Brain microvascular endothelial cell (primary cell): ENCODE data around the gene ANAPC15.

ENCODE experiments used
- DNase-seq: peaks from one replicate; pipeline ENCODE4 v3.0.0-alpha.2; 2020
- H3K27ac ChIP-seq: fragments of 250-450 bp; sonication (Bioruptor Pico); 2 replicates; pipeline ENCODE4 v1.5.1; 2020; ENCODE audit warnings: mild to moderate bottlenecking, moderate library complexity
- H3K27me3 ChIP-seq: fragments of 250-450 bp; sonication (Bioruptor Pico); replicated peaks from 2 replicates; pipeline ENCODE4 v1.5.1; 2020; ENCODE audit warnings: mild to moderate bottlenecking
- H3K36me3 ChIP-seq: fragments of 250-450 bp; sonication (Bioruptor Pico); replicated peaks from 2 replicates; pipeline ENCODE4 v1.5.1; 2020; ENCODE audit warnings: mild to moderate bottlenecking
- H3K4me3 ChIP-seq: 2 replicates; pipeline ENCODE4 v1.5.1; 2011; ENCODE audit warnings: low read depth, mild to moderate bottlenecking, control low read depth, low read length, moderate library complexity
- in situ Hi-C: cut with HindIII; loops from 2 replicates; pipeline ENCODE4 v1.10.0; 2017; ENCODE audit warnings: low sequenced_read_pairs, low pct_ligation_motif_present
- TF ChIP-seq, protein P1 (sequence below): IDR thresholded peaks from 2 replicates; pipeline ENCODE4 v1.5.1; 2011; ENCODE audit warnings: low read depth, mild to moderate bottlenecking, moderate library complexity, low read length, control low read depth, inconsistent platforms; ENCODE audit errors: missing control alignments

Gene ANAPC15

DNA sequence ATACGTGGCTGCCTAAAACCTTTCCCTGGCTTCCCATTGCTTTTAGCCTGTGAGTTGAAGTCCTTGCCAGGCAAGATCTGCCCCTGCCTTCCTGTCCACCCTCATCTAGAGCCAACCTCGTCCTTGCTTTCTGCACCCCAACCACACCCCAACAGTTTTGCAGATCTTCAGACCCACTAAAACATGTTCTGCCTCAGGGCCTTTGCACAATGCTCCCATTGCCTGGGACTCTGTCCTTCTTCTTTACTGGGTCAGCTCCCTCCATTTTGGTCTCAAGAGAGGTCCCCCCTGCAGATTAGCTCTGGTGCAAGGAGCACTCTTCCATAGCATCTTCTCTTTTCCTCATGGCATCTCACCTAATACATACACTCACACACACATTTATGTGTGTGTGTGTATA is 8.4 kb upstream of the ANAPC15 start:
- DNase-seq, result no peak
- Histone ChIP-seq H3K36me3 (no peaks in the 10 kb centered on the region), H3K27me3 (no peaks in the 10 kb centered on the region), H3K4me3 (no peak overlapping the region), H3K27ac (no peak overlapping the region)
- in situ Hi-C loops, result no loop called here
- TF ChIP-seq, protein P1, sequence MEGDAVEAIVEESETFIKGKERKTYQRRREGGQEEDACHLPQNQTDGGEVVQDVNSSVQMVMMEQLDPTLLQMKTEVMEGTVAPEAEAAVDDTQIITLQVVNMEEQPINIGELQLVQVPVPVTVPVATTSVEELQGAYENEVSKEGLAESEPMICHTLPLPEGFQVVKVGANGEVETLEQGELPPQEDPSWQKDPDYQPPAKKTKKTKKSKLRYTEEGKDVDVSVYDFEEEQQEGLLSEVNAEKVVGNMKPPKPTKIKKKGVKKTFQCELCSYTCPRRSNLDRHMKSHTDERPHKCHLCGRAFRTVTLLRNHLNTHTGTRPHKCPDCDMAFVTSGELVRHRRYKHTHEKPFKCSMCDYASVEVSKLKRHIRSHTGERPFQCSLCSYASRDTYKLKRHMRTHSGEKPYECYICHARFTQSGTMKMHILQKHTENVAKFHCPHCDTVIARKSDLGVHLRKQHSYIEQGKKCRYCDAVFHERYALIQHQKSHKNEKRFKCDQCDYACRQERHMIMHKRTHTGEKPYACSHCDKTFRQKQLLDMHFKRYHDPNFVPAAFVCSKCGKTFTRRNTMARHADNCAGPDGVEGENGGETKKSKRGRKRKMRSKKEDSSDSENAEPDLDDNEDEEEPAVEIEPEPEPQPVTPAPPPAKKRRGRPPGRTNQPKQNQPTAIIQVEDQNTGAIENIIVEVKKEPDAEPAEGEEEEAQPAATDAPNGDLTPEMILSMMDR, result no peak

DNA sequence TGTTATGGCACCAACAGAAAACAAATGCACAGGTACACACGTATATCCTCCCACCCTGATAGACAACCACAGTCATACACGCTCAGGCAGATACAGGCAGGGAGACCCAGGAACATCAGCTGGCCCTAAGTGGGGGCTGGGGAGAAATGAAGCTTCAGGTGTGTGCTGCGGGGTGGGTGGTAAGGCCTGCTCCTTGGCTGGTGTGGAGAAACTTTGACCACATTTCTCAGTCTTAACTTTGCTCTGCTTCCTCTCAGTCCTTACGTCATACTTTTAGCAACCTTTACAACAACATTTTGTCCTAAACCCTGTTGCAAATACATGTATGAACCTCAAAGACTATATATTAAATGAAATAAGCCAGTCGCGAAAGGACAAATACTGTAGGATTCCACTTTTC is 6.7 kb upstream of the ANAPC15 start:
- in situ Hi-C loops, result no loop called here
- Histone ChIP-seq H3K4me3 (no peak overlapping the region), H3K36me3 (no peaks in the 10 kb centered on the region), H3K27me3 (no peaks in the 10 kb centered on the region), H3K27ac (no peak overlapping the region)
- TF ChIP-seq, protein P1, result no peak
- DNase-seq, result no peak

DNA sequence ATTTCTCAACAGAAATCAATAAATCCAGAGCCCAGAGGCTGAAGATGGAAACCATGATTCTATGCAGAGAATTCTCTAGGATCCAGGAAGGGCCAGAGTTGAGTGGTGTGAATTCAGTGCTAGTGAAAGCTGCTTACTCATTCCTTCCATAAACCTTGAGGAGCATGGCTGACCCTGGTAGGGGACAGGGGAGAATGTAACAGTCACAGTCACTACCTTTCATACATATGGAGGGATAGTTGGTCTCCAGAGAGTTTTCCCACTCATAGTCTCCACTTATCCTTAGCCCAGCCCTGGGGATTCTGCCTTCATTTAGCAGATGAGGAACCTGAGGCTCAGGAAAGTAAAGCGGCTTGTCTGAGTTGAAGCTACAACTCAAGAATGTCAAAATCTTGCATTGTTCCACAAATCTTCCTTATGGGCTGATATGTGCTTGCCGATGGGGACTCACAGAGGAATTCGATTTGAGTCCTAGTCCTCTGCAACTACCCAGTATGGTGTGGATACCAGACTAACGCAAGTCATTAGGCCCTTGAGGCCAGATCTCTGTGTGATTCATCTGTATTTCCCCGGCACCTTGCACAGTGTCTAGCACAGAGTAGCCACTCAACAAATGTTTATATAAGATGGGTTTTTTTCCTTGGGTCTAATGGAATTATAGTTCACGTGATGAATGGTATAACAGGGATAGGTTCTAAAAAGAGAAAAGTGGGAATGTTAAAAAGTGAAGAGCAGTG is 3.7 kb upstream of the ANAPC15 start:
- Histone ChIP-seq H3K27ac (no peak overlapping the region), H3K4me3 (no peak overlapping the region), H3K36me3 (no peaks in the 10 kb centered on the region), H3K27me3 (no peaks in the 10 kb centered on the region)
- in situ Hi-C loops, result no loop called here
- no peak for DNase-seq
- TF ChIP-seq, protein P1, result no peak

DNA sequence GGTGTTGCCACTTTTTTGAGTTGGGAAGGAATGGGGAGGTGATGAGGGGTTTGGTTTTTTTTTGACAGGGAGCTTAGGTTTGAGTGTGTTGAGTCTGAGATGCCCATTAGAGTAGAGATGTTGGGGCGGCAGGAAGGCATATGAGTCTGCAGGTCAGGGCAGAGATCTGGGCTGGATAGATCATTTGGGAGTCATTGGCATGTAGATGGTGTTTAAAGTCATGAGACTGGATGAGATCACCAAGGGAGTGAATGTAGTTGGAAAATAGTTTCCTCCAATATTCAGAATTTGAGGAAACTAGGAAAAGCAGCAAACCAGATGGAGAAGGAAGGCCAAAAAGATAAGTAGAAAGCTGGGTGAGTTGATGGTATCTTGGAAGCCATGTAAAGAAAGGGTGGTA is 2.1 kb upstream of the ANAPC15 start:
- no peak for DNase-seq
- Histone ChIP-seq H3K27ac (no peak overlapping the region), H3K36me3 (no peaks in the 10 kb centered on the region), H3K27me3 (no peaks in the 10 kb centered on the region), H3K4me3 (no peak overlapping the region)
- in situ Hi-C loops, result no loop called here
- TF ChIP-seq, protein P1, result no peak

DNA sequence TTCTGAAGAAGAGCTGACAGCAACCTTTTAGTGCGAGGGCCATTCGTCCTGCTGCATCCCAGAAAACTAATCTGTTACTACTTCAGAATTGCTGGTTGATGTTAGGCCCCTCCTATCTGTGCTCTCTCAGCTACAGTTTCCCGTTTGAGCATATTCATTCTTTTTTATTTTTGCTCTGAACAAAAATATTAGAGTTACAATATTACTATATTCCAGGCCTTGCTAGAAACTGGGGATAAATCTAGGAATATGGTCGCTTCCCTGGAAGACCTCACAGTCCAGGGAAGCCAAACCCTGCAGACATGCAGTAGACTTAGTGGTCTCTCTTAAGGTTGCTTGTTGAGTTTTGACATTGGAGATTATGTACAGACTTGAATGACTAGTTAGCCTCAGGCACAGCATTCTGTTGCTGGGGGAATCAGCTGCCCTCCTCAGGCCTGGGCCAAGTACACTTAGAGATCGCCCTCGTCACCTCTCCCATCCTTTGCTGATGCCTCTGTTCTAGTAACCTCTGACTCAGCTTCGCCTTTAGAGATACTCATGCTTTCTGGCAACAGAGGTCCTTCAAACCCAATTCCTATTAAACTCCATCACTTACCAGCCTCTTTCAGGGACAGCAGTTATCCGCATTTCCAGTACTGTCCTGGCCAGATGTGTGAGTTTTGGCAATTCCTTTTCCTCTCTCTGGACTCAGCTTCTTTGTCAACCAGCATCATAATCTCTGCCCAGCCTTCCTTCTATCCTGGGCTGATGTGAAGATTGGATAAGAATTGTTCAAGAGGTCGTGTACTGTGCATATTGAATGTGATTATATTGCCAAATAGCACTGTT is 698 bp upstream of the ANAPC15 start:
- DNase-seq, result no peak
- no peaks in the 10 kb centered on the region for H3K27me3 ChIP-seq
- H3K36me3 ChIP-seq, result no peaks in the 10 kb centered on the region
- TF ChIP-seq, protein P1, result no peak
- peak overlapping the region; percentile 99 for H3K27ac ChIP-seq
- in situ Hi-C loops, result no loop called here
- peak overlapping the region; percentile 80 for H3K4me3 ChIP-seq
